ENCODE results near the gene RCOR1. TPM values are rescaled to one million over a fixed set of nuclear protein-coding genes. Genes with fewer than 3 reads are reported as not detected.

The RCOR1 gene
- total RNA-seq, 4 donors from 2014 or later: 11.6 to 15.6 (median 14.0) TPM

DNA sequence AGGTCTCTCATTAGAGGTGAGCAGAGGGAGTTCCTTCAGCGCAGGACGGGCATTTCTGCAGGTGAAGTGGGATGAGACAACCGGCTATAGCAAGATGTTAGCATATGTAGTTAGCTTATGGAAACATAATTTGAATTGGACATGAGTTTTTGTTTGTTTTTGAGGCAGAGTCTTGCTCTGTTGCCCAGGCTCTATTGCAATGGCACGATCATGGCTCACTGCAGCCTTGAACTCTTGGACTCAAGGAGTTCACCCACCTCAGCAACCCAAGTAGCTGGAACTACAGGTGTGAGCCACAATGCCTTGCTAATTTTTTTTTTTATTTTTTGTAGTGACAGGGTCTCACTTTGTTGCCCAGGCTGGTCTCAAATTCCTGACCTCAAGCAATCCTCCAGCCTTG, 69.2 kb downstream of the RCOR1 start:
- no peak overlapping the region for H3K4me3 ChIP-seq
- ATAC-seq: no peak
- H3K9me3 ChIP-seq: no peaks in the 10 kb centered on the region
- H3K4me1 ChIP-seq: peaks cover 0 to 12% (median 0%) of the 10 kb centered on the region in 3 donors
- 92 to 94% methylated on average over 4 of the region's 4 CpGs for WGBS, 2 donors (ENCODE audit: low coverage in 1 of 2)
- TF ChIP-seq, protein P1, sequence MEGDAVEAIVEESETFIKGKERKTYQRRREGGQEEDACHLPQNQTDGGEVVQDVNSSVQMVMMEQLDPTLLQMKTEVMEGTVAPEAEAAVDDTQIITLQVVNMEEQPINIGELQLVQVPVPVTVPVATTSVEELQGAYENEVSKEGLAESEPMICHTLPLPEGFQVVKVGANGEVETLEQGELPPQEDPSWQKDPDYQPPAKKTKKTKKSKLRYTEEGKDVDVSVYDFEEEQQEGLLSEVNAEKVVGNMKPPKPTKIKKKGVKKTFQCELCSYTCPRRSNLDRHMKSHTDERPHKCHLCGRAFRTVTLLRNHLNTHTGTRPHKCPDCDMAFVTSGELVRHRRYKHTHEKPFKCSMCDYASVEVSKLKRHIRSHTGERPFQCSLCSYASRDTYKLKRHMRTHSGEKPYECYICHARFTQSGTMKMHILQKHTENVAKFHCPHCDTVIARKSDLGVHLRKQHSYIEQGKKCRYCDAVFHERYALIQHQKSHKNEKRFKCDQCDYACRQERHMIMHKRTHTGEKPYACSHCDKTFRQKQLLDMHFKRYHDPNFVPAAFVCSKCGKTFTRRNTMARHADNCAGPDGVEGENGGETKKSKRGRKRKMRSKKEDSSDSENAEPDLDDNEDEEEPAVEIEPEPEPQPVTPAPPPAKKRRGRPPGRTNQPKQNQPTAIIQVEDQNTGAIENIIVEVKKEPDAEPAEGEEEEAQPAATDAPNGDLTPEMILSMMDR (IDR thresholded peaks at IDR 0.05): no peak
- TF ChIP-seq EP300 (IDR thresholded peaks at IDR 0.05): no peak
- no peak for TF ChIP-seq POLR2AphosphoS5 (IDR thresholded peaks at IDR 0.05)
- no peak for TF ChIP-seq POLR2A (IDR thresholded peaks at IDR 0.05)
- no peaks in the 10 kb centered on the region for H3K27me3 ChIP-seq
- H3K27ac ChIP-seq: no peak overlapping the region
- no peaks in the 10 kb centered on the region for H3K36me3 ChIP-seq

DNA sequence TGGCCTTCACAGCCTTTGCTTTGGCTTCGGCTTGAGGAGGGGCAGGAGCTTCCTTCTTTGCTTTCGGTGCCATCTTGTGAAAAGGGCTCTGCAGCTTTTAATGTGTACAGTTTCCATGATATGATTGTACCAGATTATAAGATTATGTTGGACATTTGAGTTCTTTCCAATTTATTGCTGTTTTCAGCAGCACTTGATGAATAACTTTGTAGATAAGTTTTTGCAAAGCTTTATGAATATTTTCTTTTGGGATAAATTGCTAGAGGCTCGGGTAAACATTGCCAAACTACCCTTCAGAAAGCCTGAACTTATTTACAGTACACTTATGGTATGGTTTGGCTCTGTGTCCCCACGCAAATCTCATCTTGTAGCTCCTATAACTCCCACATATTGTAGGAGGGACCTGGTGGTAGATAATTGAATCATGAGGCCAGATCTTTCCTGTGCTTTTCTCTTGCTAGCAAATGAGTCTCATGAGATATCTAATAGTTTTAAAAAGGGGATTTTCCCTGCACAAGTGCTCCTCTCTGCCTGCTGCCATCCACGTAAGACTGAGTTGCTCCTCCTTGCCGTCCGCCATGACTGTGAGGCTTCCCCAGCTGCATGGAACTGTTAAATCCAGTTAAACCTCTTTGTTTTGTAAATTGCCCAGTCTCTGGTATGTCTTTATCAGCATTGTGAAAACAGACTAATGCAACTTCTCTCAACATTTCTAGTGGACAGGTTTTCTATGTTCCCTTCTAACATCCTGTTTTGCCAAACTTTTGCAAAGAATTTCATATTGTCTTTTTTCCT, 70.4 kb downstream of the RCOR1 start:
- Histone ChIP-seq H3K27me3 (no peaks in the 10 kb centered on the region), H3K9me3 (no peaks in the 10 kb centered on the region), H3K36me3 (no peaks in the 10 kb centered on the region), H3K4me1 (peaks cover 0 to 12% (median 0%) of the 10 kb centered on the region in 3 donors), H3K4me3 (no peak overlapping the region), H3K27ac (no peak overlapping the region)
- ATAC-seq: no peak
- 63 to 78% methylated on average over 7 of the region's 7 CpGs for WGBS, 2 donors (ENCODE audit: low coverage in 1 of 2)
- TF ChIP-seq POLR2AphosphoS5 (IDR thresholded peaks at IDR 0.05) (no peak), POLR2A (IDR thresholded peaks at IDR 0.05) (no peak), EP300 (IDR thresholded peaks at IDR 0.05) (no peak)
- TF ChIP-seq, protein P1 (IDR thresholded peaks at IDR 0.05): no peak

DNA sequence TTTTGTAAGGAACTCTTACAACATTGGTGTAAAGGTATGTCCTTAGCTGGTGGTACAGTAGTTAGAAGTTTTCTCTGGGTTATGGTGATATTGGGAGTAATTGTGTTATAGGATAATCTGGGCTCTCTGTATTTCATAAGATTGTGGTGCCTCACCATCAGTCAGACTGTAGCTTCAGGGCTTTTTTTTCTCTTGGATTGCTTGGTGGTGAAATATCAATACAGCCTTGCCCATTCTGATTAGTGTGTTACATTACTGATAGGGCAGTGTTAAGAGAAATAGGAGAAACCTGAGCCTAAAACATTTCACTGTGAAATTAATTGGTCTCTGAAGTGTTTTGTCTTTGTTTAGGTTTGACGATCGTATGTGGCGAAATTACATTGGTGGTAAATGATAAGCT, 71.0 kb downstream of the RCOR1 start:
- no peak for ATAC-seq
- TF ChIP-seq EP300 (IDR thresholded peaks at IDR 0.05): no peak
- TF ChIP-seq, protein P1 (IDR thresholded peaks at IDR 0.05): no peak
- no peak for TF ChIP-seq POLR2AphosphoS5 (IDR thresholded peaks at IDR 0.05)
- TF ChIP-seq POLR2A (IDR thresholded peaks at IDR 0.05): no peak
- Histone ChIP-seq H3K4me1 (peaks cover 0 to 12% (median 0%) of the 10 kb centered on the region in 3 donors), H3K27ac (no peak overlapping the region), H3K27me3 (no peaks in the 10 kb centered on the region), H3K4me3 (no peak overlapping the region), H3K9me3 (no peaks in the 10 kb centered on the region), H3K36me3 (no peaks in the 10 kb centered on the region)
- WGBS, 2 donors (ENCODE audit: low coverage in 1 of 2): 81 to 94% methylated on average over 3 of the region's 3 CpGs

DNA sequence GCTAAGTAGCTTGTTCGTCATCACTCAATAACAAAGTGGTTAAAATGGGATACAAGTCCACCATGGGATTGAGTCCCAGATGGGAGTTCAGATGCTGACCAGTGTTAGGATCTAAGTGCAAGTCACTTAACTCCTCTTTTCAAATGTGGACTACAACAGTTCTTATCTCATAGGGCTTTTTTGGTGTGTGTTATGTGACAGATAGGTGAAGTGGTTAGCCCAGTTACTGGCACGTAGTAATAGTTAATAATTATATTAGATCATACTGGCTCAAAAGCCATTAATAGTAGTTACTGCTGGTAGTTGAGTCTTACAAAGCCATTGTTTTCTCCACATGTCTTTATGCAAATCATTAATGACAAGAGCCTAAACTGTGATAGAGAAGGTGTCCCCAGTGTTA, 73.2 kb downstream of the RCOR1 start:
- 95 to 100% methylated on average over 1 to 2 of the region's 2 CpGs for WGBS, 2 donors (ENCODE audit: low coverage in 1 of 2)
- ATAC-seq: no peak

More for the DNA sequence above, 73.2 kb downstream of the RCOR1 start:
- Histone ChIP-seq H3K27ac (no peak overlapping the region), H3K4me3 (no peak overlapping the region), H3K9me3 (no peaks in the 10 kb centered on the region), H3K4me1 (peaks cover 0 to 12% (median 0%) of the 10 kb centered on the region in 3 donors), H3K36me3 (no peaks in the 10 kb centered on the region), H3K27me3 (no peaks in the 10 kb centered on the region)
- TF ChIP-seq POLR2A (IDR thresholded peaks at IDR 0.05) (no peak), POLR2AphosphoS5 (IDR thresholded peaks at IDR 0.05) (no peak), EP300 (IDR thresholded peaks at IDR 0.05) (no peak)
- TF ChIP-seq, protein P1 (IDR thresholded peaks at IDR 0.05): no peak
